ENCODE measurements around the gene NXF2. TPM values are rescaled to one million over a fixed set of nuclear protein-coding genes. Genes with fewer than 3 reads are reported as not detected.
"Not testable (repeated sequence)": the region's sequence is repeated elsewhere in the genome, so short reads cannot be mapped to it uniquely, and the experiment has no call there.

Gene NXF2
- total RNA-seq: not detected

GRCh38 chrX:102246893-102247292 is at the start of gene NXF2:
NXF2 (plus strand) TSS chrX:102247167; CDS start chrX:102307079, 59,912 bp downstream.
- H3K9me3 ChIP-seq; H3K36me3 ChIP-seq (replicated peaks in 1 of 2; ENCODE audit: insufficient read depth in 1 of 2, low read depth in 2 of 2); H3K4me3 ChIP-seq; H3K27me3 ChIP-seq; DNase-seq; intact Hi-C loops (cut with DNase I); H3K27ac ChIP-seq; ATAC-seq; H3K4me1 ChIP-seq: not testable (repeated sequence)
- no CpG with 5 or more reads among the region's 9 CpGs for WGBS, 2 donors

GRCh38 chrX:102207940-102208339 is 39.0 kb upstream of the NXF2 start:
- ATAC-seq; H3K27ac ChIP-seq; H3K27me3 ChIP-seq; H3K36me3 ChIP-seq (replicated peaks in 1 of 2; ENCODE audit: insufficient read depth in 1 of 2, low read depth in 2 of 2); H3K4me3 ChIP-seq; DNase-seq; H3K9me3 ChIP-seq; intact Hi-C loops (cut with DNase I); H3K4me1 ChIP-seq: not testable (repeated sequence)
- WGBS, 2 donors: no CpG with 5 or more reads among the region's 5 CpGs

GRCh38 chrX:102214986-102215385 is 32.0 kb upstream of the NXF2 start, which contains the start of gene TCP11X1:
TCP11X1 (plus strand) TSS chrX:102215301.
- intact Hi-C loops (cut with DNase I); H3K27me3 ChIP-seq; H3K4me1 ChIP-seq; H3K36me3 ChIP-seq (replicated peaks in 1 of 2; ENCODE audit: insufficient read depth in 1 of 2, low read depth in 2 of 2); H3K27ac ChIP-seq; H3K9me3 ChIP-seq; H3K4me3 ChIP-seq; DNase-seq; ATAC-seq: not testable (repeated sequence)
- no CpG with 5 or more reads among the region's 15 CpGs for WGBS, 2 donors

- intact Hi-C loops (cut with DNase I); H3K27ac ChIP-seq; H3K4me3 ChIP-seq; ATAC-seq; H3K9me3 ChIP-seq; H3K4me1 ChIP-seq; H3K36me3 ChIP-seq (replicated peaks in 1 of 2; ENCODE audit: insufficient read depth in 1 of 2, low read depth in 2 of 2); DNase-seq; H3K27me3 ChIP-seq: not testable (repeated sequence)
- whole genome bisulfite sequencing, 2 donors: no CpG with 5 or more reads among the region's 3 CpGs
These were observed 30.5 kb upstream of the NXF2 start for GRCh38 chrX:102216497-102216896.

GRCh38 chrX:102235678-102236077 is 11.3 kb upstream of the NXF2 start:
- WGBS, 2 donors: no CpG with 5 or more reads among the region's 7 CpGs
- intact Hi-C loops (cut with DNase I); H3K27me3 ChIP-seq; H3K27ac ChIP-seq; H3K4me3 ChIP-seq; H3K4me1 ChIP-seq; H3K9me3 ChIP-seq; ATAC-seq; H3K36me3 ChIP-seq (replicated peaks in 1 of 2; ENCODE audit: insufficient read depth in 1 of 2, low read depth in 2 of 2); DNase-seq: not testable (repeated sequence)

- DNase-seq; H3K4me3 ChIP-seq; H3K36me3 ChIP-seq (replicated peaks in 1 of 2; ENCODE audit: insufficient read depth in 1 of 2, low read depth in 2 of 2); H3K27me3 ChIP-seq; ATAC-seq; H3K27ac ChIP-seq; intact Hi-C loops (cut with DNase I); H3K4me1 ChIP-seq; H3K9me3 ChIP-seq: not testable (repeated sequence)
- WGBS, 2 donors: 60% methylated on average over 1 of the region's 15 CpGs; no CpG with 5 or more reads in 1 of the 2 donors
These were observed 6.7 kb upstream of the NXF2 start for GRCh38 chrX:102240265-102240664.

GRCh38 chrX:102272231-102272630 is 25.3 kb downstream of the NXF2 start:
- H3K9me3 ChIP-seq; ATAC-seq; H3K27ac ChIP-seq; intact Hi-C loops (cut with DNase I); H3K36me3 ChIP-seq (replicated peaks in 1 of 2; ENCODE audit: insufficient read depth in 1 of 2, low read depth in 2 of 2); H3K27me3 ChIP-seq; H3K4me3 ChIP-seq; DNase-seq; H3K4me1 ChIP-seq: not testable (repeated sequence)
- WGBS, 2 donors: no CpG with 5 or more reads among the region's 4 CpGs

- 50% methylated on average over 3 of the region's 4 CpGs; no CpG with 5 or more reads in 1 of the 2 donors for WGBS, 2 donors
- H3K4me3 ChIP-seq: no peak overlapping the region
- H3K27ac ChIP-seq: no peak overlapping the region
- H3K9me3 ChIP-seq: no peaks in the 10 kb centered on the region
- no peak for TF ChIP-seq CTCF (IDR thresholded peaks at IDR 0.05)
- TF ChIP-seq POLR2A (IDR thresholded peaks at IDR 0.05): no peak
- no peak for ATAC-seq
- DNase-seq: no peak
- intact Hi-C loops (cut with DNase I): no loop called here
- no peaks in the 10 kb centered on the region for H3K36me3 ChIP-seq (replicated peaks in 1 of 2; ENCODE audit: insufficient read depth in 1 of 2, low read depth in 2 of 2)
- H3K4me1 ChIP-seq: no peaks in the 10 kb centered on the region
- H3K27me3 ChIP-seq: no peaks in the 10 kb centered on the region
These were observed 91.2 kb downstream of the NXF2 start for GRCh38 chrX:102338162-102338561.
